ENCODE results near the gene MARK2. TPM values are rescaled to one million over a fixed set of nuclear protein-coding genes. Genes with fewer than 3 reads are reported as not detected.

The MARK2 gene
- total RNA-seq, 2 experiments from 2014 or later: 48.7 to 54.2 TPM

DNA sequence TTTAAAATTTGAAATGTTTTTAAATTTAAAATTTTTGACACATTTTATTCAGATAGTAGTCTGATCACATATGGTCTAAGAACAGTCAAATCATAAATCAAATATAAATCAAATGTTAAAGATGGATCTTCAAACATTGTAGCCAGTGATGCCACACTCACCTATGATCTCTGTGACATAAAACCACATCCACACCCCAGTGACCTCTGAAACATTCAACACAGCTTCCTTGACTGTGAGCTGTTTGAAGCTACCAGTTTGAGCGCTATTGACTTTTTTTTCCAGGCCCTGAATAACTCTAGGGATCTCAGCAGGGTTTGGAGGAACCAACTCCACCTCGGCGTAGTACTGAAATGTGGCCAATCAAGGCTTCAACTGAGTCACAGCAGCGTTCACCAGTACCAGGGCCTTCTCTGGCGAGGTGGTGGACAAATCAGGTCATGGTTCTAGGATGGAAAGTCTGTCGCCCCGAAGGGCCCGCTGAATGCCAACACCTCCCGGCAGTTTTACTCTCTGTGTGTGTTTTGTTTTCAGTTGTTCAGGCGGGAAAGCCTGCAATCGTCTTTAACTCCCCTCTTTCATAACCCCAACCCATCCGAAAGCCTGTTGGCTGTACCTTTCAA lies 4.3 kb upstream of the MARK2 start:
- ChIA-PET POLR2A (no interaction called here), CTCF (interaction anchor here (0.9 to 8.0 kb wide), 6 partner anchors 28 to 116 kb away, joined by 3 to 172 read pairs (median 24); no protein-coding TSS in a partner anchor)
- DNase-seq: no peak
- H3K27ac Mint-ChIP-seq: no peak overlapping the region
- no peaks in the 10 kb centered on the region for H3K9me3 Mint-ChIP-seq
- no peaks in the 10 kb centered on the region for H3K27me3 Mint-ChIP-seq
- H3K4me1 Mint-ChIP-seq: peaks cover 21% of the 10 kb centered on the region
- peaks cover 3% of the 10 kb centered on the region for H3K36me3 Mint-ChIP-seq (ENCODE audit: low read depth)
- no peak overlapping the region for H3K4me3 Mint-ChIP-seq

DNA sequence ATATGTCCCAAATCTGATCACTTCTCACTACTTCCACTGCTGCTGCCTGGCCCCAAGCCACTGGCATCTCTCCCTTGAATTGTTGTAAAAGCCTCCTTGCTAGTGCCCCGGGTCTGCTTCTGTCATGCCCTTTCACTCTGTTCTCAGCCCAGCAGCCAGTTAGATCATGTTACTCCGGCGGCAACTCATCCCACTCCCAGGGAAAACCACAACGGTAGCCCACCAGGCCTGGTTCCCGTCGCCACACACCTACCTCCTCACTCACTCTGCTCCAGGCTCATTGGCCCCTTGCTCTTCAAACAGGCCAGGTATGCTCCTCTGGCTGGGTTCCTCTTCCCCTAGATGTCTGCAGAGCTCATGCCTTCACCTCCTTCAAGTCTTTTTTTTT lies 3.8 kb upstream of the MARK2 start:
- CTCF ChIA-PET: interaction anchor here (0.9 to 8.0 kb wide), 8 partner anchors 19 to 210 kb away, joined by 3 to 172 read pairs (median 13); partner anchors contain the start of gene NAA40
- Mint-ChIP-seq H3K27me3 (no peaks in the 10 kb centered on the region), H3K4me1 (peaks cover 21% of the 10 kb centered on the region), H3K4me3 (no peak overlapping the region), H3K36me3 (ENCODE audit: low read depth) (peaks cover 7% of the 10 kb centered on the region), H3K27ac (no peak overlapping the region), H3K9me3 (no peaks in the 10 kb centered on the region)
- no peak for DNase-seq
- POLR2A ChIA-PET: no interaction called here

DNA sequence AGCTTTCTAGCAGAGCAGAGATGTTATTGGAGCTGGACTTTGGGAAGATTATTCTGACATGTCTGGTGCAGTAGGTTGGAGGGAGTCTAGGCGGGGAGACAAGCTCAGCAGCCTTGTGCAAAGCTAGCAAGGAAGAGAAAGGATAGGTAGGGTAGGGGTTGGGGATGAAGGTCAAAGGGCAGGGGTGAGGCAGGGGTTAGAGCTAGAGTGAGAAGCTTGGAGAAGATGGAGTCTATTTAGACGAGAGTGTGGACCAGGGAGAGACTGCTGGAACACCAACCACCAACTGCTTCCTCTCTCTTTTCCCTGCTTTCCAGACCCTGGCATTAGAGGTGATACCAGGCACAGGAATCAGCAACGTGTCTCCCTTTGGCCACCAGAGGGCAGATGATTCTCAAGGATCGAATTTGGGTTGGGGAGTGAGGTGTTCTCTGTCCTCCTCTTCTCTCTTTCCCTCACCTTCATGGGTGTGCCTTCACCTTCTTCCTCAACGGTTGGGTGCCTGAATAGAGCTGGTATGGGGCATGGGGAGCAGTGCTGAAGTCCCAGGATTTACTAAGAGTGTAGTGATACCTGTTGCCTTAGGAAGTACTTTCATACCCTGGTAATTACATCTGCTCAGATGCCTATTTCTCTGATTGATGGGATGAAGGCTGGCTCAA lies 1.8 kb upstream of the MARK2 start:
- Mint-ChIP-seq H3K27ac (peak overlapping the region; percentile 85), H3K9me3 (no peaks in the 10 kb centered on the region), H3K4me3 (no peak overlapping the region), H3K4me1 (peaks cover 40% of the 10 kb centered on the region), H3K36me3 (ENCODE audit: low read depth) (peaks cover 25% of the 10 kb centered on the region), H3K27me3 (no peaks in the 10 kb centered on the region)
- POLR2A ChIA-PET: interaction anchor here (0.8 to 4.2 kb wide), 10 partner anchors 16 to 312 kb away, joined by 3 to 31 read pairs (median 5); partner anchors contain the start of genes NAA40 and RCOR2
- peak; percentile 80 for DNase-seq
- CTCF ChIA-PET: interaction anchor here (0.7 to 8.0 kb wide), 37 partner anchors 8 to 313 kb away, joined by 3 to 172 read pairs (median 5); partner anchors contain the start of genes NAA40 and ZFTA

DNA sequence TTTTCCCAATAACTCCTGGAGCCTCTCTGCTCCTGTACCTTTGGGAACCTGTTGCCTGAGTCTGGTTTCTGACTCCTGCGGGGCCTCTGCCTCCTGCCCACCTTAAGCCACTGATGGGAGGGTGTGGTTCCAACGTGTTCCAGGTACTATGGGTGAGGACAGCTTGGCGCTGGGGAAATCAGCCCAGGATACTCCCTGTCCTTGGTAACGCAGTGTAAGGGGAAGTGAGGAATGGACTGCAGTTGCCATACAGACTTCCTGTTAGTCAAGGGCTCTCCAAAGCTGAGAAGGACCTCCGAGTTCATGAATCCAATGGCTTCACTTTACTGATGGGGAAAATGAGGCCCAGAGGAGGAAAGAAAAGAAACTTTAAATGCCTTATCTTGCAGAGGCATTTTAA lies 1.2 kb upstream of the MARK2 start:
- no peak for DNase-seq
- POLR2A ChIA-PET: interaction anchor here (0.8 to 4.2 kb wide), 15 partner anchors 15 to 312 kb away, joined by 3 to 31 read pairs (median 6); partner anchors contain the start of genes NAA40 and RCOR2

DNA sequence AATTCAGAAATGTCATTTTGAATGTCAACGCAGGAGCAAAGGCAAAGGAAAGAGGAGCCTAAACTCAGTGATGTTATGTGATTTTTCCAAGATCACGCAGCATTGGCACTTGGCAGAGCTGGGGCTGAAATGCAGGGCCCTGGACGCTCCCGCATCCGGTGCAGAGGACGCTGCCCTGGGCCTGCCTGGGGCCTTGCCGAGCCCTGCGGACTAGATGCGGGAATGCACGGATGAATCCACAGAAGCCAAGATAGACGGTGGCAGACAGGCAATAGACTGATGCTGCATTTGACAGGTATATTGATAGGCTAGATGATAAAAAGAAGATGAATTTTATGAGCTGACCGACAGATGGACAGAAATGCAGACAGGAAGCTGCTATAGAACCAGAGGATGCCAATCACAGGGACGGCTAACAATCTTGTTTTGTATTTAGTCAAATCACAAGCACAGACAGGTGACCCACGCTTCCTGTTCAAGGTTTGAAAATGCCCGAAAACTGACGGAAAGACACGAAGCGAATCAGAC lies 696 bp upstream of the MARK2 start:
- H3K27me3 Mint-ChIP-seq: no peaks in the 10 kb centered on the region
- POLR2A ChIA-PET: interaction anchor here (0.6 to 4.2 kb wide), 26 partner anchors 12 to 368 kb away, joined by 3 to 31 read pairs (median 4); partner anchors contain the start of genes ATL3, COX8A, FERMT3 and NAA40
- CTCF ChIA-PET: interaction anchor here (0.6 to 8.0 kb wide), 39 partner anchors 9 to 349 kb away, joined by 3 to 172 read pairs (median 4); partner anchors contain the start of gene NAA40
- DNase-seq: no peak
- no peaks in the 10 kb centered on the region for H3K9me3 Mint-ChIP-seq
- peaks cover 33% of the 10 kb centered on the region for H3K36me3 Mint-ChIP-seq (ENCODE audit: low read depth)
- peaks cover 44% of the 10 kb centered on the region for H3K4me1 Mint-ChIP-seq
- peak overlapping the region; percentile 83 for H3K4me3 Mint-ChIP-seq
- H3K27ac Mint-ChIP-seq: peak overlapping the region; percentile 85

More for the DNA sequence above, 1.2 kb upstream of the MARK2 start:
- peak overlapping the region; percentile 85 for H3K27ac Mint-ChIP-seq
- peaks cover 39% of the 10 kb centered on the region for H3K4me1 Mint-ChIP-seq
- no peaks in the 10 kb centered on the region for H3K9me3 Mint-ChIP-seq
- H3K36me3 Mint-ChIP-seq (ENCODE audit: low read depth): peaks cover 28% of the 10 kb centered on the region
- H3K27me3 Mint-ChIP-seq: no peaks in the 10 kb centered on the region
- peak overlapping the region; percentile 83 for H3K4me3 Mint-ChIP-seq
- CTCF ChIA-PET: interaction anchor here (0.7 to 8.0 kb wide), 35 partner anchors 9 to 313 kb away, joined by 3 to 172 read pairs (median 5); partner anchors contain the start of genes NAA40 and ZFTA

DNA sequence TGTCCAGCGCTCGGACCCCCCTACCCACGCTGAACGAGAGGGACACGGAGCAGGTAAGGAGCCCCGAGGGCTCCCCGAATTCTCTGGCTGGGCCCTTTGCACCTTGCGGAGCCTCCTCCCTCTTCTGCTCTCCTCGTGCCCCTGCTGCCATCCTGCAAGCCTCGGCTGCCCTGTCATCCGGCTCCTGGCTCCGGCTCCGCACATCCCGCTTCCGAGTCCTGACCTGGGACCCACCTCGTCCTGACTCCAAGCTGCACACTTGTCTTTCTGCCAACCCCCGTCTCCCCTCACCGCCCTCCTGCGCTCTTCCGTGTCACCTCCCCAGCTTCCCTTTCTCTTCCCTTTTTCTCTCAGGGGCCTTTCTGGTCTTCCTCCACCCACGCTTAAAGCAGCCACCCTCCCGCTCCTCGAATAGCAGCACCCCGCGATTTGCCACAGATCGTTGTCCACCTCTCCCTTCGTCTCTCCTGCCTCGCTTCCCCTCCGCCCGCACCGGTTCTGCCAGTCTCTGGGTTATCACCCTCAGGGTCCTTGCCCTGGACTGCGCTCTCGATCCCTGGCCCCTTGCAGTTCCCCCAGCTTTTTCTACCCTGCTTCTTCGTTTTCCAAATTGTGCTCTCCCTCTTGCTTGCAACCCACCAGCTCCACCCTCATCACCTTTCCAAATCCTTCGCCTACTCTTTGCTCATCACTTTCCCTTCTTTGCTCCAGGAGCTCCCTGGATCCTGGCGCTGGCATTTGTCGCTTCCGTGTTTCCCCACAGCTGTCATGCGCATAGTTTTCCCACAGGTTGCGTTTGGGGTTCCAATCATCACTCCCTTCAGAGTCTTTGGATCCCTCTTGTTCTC lies 822 bp downstream of the MARK2 start:
- peaks cover 57% of the 10 kb centered on the region for H3K4me1 Mint-ChIP-seq
- DNase-seq: peak; percentile 40
- no peaks in the 10 kb centered on the region for H3K9me3 Mint-ChIP-seq
- ChIA-PET CTCF (interaction anchor here (0.9 to 8.0 kb wide), 9 partner anchors 11 to 157 kb away, joined by 3 to 172 read pairs (median 4); no protein-coding TSS in a partner anchor), POLR2A (interaction anchor here (0.8 to 4.2 kb wide), 12 partner anchors 11 to 366 kb away, joined by 3 to 31 read pairs (median 5); partner anchors contain the start of genes COX8A and FERMT3)
- H3K27ac Mint-ChIP-seq: peak overlapping the region; percentile 77
- peak overlapping the region; percentile 87 for H3K4me3 Mint-ChIP-seq
- no peaks in the 10 kb centered on the region for H3K27me3 Mint-ChIP-seq
- H3K36me3 Mint-ChIP-seq (ENCODE audit: low read depth): peaks cover 40% of the 10 kb centered on the region

DNA sequence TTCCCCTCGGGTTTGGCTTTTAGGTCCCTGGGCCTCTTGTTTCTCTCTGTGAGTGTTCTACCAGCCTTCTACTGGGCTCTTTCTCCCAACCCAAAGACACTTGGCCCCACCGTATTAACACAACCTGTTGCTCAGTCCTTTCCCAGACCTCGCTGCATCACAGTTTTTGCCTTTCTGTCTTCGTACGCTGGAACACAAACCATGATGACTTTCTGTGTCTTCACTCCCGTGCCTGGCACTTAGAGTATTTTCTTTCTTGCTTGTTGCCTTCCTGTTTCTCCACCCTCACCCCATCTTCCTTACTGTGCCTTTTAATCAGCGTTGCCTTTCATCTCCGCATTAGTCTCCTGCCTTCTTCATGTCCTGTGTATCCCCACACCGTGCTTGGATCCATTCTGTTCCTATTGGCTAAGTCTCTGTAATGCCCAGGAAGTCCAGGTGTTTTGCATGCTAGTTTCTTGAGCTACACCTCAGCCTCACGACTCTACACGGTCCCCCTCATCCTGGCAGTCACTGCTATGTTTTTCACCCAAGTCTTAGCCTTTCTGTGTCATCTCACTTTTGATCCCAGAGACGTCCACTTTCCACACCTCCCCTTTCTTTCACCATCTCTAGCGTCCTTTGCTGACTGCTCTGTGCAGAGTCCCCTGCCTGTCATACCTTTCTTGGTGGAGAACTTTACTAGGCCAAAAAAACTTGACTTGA lies 1.6 kb downstream of the MARK2 start:
- Mint-ChIP-seq H3K9me3 (no peaks in the 10 kb centered on the region), H3K27me3 (no peaks in the 10 kb centered on the region), H3K27ac (peak overlapping the region; percentile 77), H3K4me3 (peak overlapping the region; percentile 87), H3K36me3 (ENCODE audit: low read depth) (peaks cover 40% of the 10 kb centered on the region), H3K4me1 (peaks cover 65% of the 10 kb centered on the region)
- ChIA-PET POLR2A (interaction anchor here (0.7 to 2.6 kb wide), 7 partner anchors 11 to 103 kb away, joined by 3 to 13 read pairs (median 3); no protein-coding TSS in a partner anchor), CTCF (interaction anchor here (1.0 to 2.4 kb wide), 3 partner anchors 15 to 66 kb away, joined by 3 to 15 read pairs (median 4); no protein-coding TSS in a partner anchor)
- DNase-seq: no peak

DNA sequence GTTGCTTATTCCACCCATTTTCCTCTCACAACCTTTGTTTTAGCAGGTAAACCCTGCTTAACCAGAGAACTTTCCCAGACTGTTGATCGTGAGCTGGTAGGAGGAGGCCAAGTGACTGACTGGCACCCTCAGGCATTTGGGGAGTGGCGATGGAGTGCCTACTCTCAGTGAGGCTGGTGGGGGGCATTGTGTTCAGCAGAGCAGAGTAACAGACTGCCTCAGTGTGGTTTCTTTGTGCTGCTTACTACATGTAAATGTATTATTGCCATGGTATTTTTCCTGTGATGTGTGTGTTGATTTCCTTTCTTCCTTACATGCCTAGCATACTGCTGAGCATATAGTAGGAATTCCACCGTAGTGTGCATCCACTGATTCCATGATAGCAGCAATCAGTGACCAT lies 2.6 kb downstream of the MARK2 start:
- Mint-ChIP-seq H3K4me3 (peak overlapping the region; percentile 87), H3K4me1 (peaks cover 68% of the 10 kb centered on the region), H3K36me3 (ENCODE audit: low read depth) (peaks cover 40% of the 10 kb centered on the region), H3K9me3 (no peaks in the 10 kb centered on the region), H3K27me3 (no peaks in the 10 kb centered on the region), H3K27ac (no peak overlapping the region)
- DNase-seq: no peak
- CTCF ChIA-PET: interaction anchor here (0.8 kb wide), 1 partner anchor 9 kb away, joined by 3 read pairs; no protein-coding TSS in a partner anchor
- POLR2A ChIA-PET: interaction anchor here (1.2 to 1.7 kb wide), 2 partner anchors 27 to 45 kb away, joined by 3 to 4 read pairs; no protein-coding TSS in a partner anchor

DNA sequence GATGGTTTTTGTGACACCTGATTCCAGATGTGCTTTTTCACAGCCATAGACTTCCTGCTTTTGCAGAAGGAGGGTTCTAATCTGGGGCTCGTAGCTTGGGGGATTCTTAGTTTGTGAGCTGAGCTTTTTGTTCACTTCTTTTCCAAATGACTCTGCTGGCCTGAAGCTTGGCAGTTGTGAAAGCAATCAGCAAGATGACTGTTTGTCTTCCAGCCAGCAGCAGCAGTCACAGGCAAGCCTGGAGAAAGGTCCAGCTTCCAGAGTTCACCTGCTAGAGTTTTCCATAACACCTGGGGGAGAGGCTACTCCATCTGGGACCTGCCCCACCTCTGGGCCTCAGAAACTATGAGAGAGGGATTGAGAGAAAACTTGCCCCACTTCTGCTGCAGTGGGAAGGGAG lies 4.1 kb downstream of the MARK2 start:
- H3K4me3 Mint-ChIP-seq: no peak overlapping the region
- CTCF ChIA-PET: interaction anchor here (0.8 to 1.9 kb wide), 3 partner anchors 10 to 74 kb away, joined by 3 to 5 read pairs (median 4); no protein-coding TSS in a partner anchor
- no peaks in the 10 kb centered on the region for H3K27me3 Mint-ChIP-seq
- H3K36me3 Mint-ChIP-seq (ENCODE audit: low read depth): peaks cover 51% of the 10 kb centered on the region
- no peaks in the 10 kb centered on the region for H3K9me3 Mint-ChIP-seq
- POLR2A ChIA-PET: interaction anchor here (1.7 kb wide), 1 partner anchor 22 kb away, joined by 3 read pairs; no protein-coding TSS in a partner anchor
- no peak for DNase-seq
- H3K27ac Mint-ChIP-seq: no peak overlapping the region
- H3K4me1 Mint-ChIP-seq: peaks cover 64% of the 10 kb centered on the region

DNA sequence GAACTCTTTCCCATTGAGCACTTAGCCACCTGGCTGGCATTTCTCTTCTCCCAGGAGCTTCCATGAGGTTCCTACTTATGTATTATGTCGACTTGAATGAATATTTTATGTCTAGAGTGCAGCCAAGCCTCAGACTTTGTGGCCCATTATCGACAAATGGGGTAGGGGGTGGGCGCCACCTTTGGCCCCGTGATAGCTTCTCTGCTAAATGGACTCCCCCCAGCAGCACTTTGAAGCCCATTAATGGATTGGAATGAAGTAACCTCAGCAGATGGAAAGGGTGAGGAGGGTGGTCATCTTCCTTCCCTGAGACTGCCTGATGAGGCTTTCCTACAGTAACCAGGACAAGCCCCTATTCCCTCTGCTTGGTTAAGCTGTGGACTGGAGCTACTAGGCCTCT lies 5.9 kb downstream of the MARK2 start:
- no peak overlapping the region for H3K4me3 Mint-ChIP-seq
- ChIA-PET POLR2A (interaction anchor here (0.6 to 1.7 kb wide), 5 partner anchors 17 to 155 kb away, joined by 3 to 4 read pairs (median 3); no protein-coding TSS in a partner anchor), CTCF (interaction anchor here (1.1 to 1.9 kb wide), 5 partner anchors 12 to 101 kb away, joined by 3 to 5 read pairs (median 4); no protein-coding TSS in a partner anchor)
- no peaks in the 10 kb centered on the region for H3K27me3 Mint-ChIP-seq
- no peak overlapping the region for H3K27ac Mint-ChIP-seq
- peaks cover 54% of the 10 kb centered on the region for H3K36me3 Mint-ChIP-seq (ENCODE audit: low read depth)
- no peak for DNase-seq
- H3K9me3 Mint-ChIP-seq: no peaks in the 10 kb centered on the region
- H3K4me1 Mint-ChIP-seq: peaks cover 69% of the 10 kb centered on the region

DNA sequence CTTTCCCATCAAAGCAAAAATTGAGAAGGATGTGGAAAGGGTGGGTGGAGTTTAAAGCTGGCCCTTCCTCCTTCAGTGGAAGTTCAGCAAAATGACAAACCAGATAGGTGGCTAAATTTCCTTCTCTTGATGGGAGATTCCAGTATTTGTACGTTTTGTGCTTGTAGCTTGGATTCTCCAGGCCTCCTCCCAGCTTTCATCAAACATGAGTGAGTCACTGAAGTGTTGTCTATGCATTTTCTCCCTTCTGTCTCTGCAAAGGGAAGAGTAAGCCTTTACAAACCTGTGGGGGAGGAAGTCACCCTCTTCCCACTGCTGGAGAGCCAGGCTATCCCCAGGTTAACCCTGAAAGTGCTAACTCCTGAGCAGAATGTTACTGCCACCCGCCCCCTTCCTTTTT lies 6.4 kb downstream of the MARK2 start:
- Mint-ChIP-seq H3K27me3 (no peaks in the 10 kb centered on the region), H3K36me3 (ENCODE audit: low read depth) (peaks cover 52% of the 10 kb centered on the region), H3K27ac (no peak overlapping the region), H3K9me3 (no peaks in the 10 kb centered on the region), H3K4me1 (peaks cover 70% of the 10 kb centered on the region), H3K4me3 (no peak overlapping the region)
- ChIA-PET CTCF (interaction anchor here (1.4 to 1.9 kb wide), 5 partner anchors 11 to 100 kb away, joined by 3 to 5 read pairs (median 4); no protein-coding TSS in a partner anchor), POLR2A (interaction anchor here (0.9 to 1.2 kb wide), 2 partner anchors 45 to 154 kb away, joined by 3 to 4 read pairs; no protein-coding TSS in a partner anchor)
- DNase-seq: no peak
